GM18499 (cell line): ENCODE measurements around the gene LRRTM2.
"Not testable (repeated sequence)": the region's sequence is repeated elsewhere in the genome, so short reads cannot be mapped to it uniquely, and the experiment has no call there.

Source experiments
- ATAC-seq: cut with Tn5 transposase; IDR thresholded peaks from one replicate; pipeline ENCODE4 v1.9.1; 2021; ENCODE audit warnings: moderate number of reproducible peaks; ENCODE audit not compliant: insufficient read depth, unreplicated experiment

LRRTM2 gene

DNA sequence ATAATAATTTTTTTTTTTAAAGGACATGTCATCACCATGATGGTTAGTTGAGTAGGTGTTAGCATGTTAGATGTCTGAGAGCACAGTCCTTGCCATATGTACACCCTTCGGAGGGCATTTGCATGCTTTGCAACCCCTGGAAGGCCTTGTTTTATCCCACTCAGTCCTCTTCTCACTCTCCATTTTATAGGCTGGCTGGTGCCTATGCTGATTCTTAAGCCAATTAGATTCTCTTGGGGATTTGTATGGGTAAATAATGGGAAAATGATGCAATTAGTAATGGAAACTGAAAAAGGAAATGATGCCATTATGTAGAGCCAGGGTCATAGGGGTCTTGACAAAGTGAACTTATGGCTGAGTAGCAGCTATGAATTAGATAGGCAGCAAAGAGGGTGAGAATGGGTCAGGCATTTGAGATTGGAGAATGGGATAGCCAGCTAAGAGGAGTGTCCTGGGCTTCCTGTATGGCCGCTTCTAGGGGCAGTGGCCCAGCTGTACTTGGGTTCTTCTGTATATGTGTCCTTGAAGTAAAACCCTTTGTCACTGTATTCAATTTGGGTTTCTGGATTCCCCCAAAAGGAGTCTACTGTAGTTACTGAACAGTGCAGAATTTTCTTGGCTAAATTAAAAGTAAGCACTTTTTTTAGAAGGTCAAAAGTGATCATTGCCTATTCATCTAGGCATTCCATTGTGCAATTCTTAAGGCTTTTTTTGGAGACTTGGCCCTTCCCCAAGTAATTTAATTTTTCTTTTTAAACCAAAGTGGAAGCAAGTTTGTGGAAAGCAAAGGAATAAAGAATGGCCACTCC lies 31.6 kb downstream of the LRRTM2 start:
- ATAC-seq = no peak

- no peak for ATAC-seq
Measured at GRCh38 chr5:138841531-138841930, 33.6 kb downstream of the LRRTM2 start.

DNA sequence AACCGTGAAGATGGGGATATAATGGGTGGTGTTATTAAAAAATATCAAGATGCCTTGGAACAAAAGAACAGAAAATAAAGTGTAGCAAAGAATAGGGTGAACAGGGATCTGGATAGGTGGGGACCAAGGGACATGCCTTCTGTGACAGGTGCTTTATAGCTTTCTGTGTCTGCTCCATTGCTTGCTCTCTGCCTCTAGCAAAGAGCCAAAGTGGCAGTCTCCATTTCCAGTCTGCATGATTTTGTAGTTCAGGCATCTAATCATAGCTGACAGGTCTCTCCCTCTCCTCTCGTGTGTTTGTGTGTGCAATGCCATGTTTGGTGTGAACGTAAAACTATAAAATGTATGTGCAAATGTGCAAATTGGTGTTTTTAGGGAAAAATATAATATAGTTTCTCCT lies 35.0 kb downstream of the LRRTM2 start:
- ATAC-seq = no peak

- no peak for ATAC-seq
Measured at GRCh38 chr5:138837160-138837559, 38.0 kb downstream of the LRRTM2 start.

GRCh38 chr5:138834853-138835252 lies 40.3 kb downstream of the LRRTM2 start:
- ATAC-seq = not testable (repeated sequence)

- ATAC-seq = no peak
Measured at GRCh38 chr5:138833726-138834480, 41.2 kb downstream of the LRRTM2 start.

GRCh38 chr5:138833080-138833479 lies 42.1 kb downstream of the LRRTM2 start:
- no peak for ATAC-seq

- ATAC-seq = no peak
Measured at GRCh38 chr5:138832218-138832617, 42.9 kb downstream of the LRRTM2 start.

- ATAC-seq = no peak
Measured at GRCh38 chr5:138831703-138832102, 43.4 kb downstream of the LRRTM2 start.

DNA sequence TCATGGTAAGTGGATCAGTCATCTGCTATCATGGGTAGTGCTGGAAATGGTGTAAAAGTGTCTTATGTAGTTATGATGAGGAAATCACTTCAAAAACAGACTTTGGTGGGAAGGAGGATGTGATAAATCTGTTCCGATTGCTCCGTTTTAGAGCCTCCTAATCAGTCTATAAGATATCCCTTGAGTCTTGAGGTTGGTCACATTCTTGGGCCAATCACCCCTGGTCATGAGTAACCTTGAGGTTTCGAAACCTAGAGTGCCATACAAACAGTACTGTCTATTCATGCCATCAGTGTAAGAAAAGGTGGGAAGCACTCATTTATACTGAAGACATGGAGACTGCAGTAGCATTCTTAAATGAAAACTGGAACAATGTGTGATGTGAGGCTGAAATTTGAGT lies 45.8 kb downstream of the LRRTM2 start:
- no peak for ATAC-seq

- no peak for ATAC-seq
Measured at GRCh38 chr5:138828556-138828955, 46.6 kb downstream of the LRRTM2 start.

GRCh38 chr5:138824924-138825863 lies 49.9 kb downstream of the LRRTM2 start:
- no peak for ATAC-seq

GRCh38 chr5:138824516-138824915 lies 50.6 kb downstream of the LRRTM2 start:
- no peak for ATAC-seq

DNA sequence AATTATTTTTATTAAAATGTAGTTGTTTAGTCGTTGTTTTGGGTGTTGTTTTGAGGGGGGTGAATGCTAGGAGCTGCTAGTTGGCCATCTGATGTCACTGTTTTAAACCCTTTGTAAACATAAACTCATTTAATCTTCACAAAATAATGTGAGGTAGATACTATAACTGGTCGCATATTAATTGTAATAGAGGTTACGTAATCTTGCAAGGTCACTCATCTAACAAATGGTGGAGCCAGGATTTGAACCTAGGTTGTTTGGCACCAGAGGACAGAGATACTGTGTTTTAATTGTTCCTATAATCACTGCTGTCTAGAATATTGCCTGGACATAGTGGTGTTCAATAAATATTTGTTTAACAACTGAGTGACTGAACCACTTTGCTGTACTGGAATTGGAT lies 54.4 kb downstream of the LRRTM2 start:
- no peak for ATAC-seq

- ATAC-seq = no peak
Measured at GRCh38 chr5:138819081-138819480, 56.1 kb downstream of the LRRTM2 start.
